Fibroblast of skin of scalp (primary cell): ENCODE results near the gene SDHAF1.
A peak's percentile ranks its signal among the peaks of the same experiment; 100 is the strongest.
"Not testable (repeated sequence)": the region's sequence is repeated elsewhere in the genome, so short reads cannot be mapped to it uniquely, and the experiment has no call there.

ENCODE experiments used
- DNase-seq: peaks from one replicate; pipeline ENCODE4 v3.0.0-alpha.2; 2013

SDHAF1 gene

GRCh38 chr19:36019061-36019670, 24.2 kb downstream of the SDHAF1 start:
- DNase-seq = no peak

- no peak for DNase-seq
Observed at GRCh38 chr19:36023432-36023831, 28.4 kb downstream of the SDHAF1 start.

- no peak for DNase-seq
Observed at GRCh38 chr19:36025541-36025940, 30.6 kb downstream of the SDHAF1 start.

- DNase-seq = no peak
Observed at GRCh38 chr19:36026091-36026876, 31.3 kb downstream of the SDHAF1 start.

- DNase-seq = no peak
Observed at GRCh38 chr19:36027696-36028095, 32.7 kb downstream of the SDHAF1 start.

GRCh38 chr19:36028313-36029041, 33.5 kb downstream of the SDHAF1 start:
- DNase-seq = no peak

GRCh38 chr19:36030264-36031148, 35.5 kb downstream of the SDHAF1 start:
- peak; percentile 36 for DNase-seq

GRCh38 chr19:36031308-36031707, 36.3 kb downstream of the SDHAF1 start:
- no peak for DNase-seq

- DNase-seq = peak; percentile 82
Observed at GRCh38 chr19:36032251-36033104, 37.5 kb downstream of the SDHAF1 start, which contains the start of gene CLIP3. Gene CLIP3 (minus strand): TSS chr19:36032873. CDS start chr19:36032357, 516 bp downstream.

GRCh38 chr19:36040495-36040894, 45.5 kb downstream of the SDHAF1 start:
- DNase-seq = no peak

- not testable (repeated sequence) for DNase-seq
Observed at GRCh38 chr19:36041092-36041491, 46.1 kb downstream of the SDHAF1 start.

- DNase-seq = peak; percentile 93
Observed at GRCh38 chr19:36041831-36042230, 46.8 kb downstream of the SDHAF1 start.

- no peak for DNase-seq
Observed at GRCh38 chr19:36043952-36044351, 49.0 kb downstream of the SDHAF1 start.
